Progenitor cell of endocrine pancreas (in vitro differentiated cells): ENCODE data around the gene OR6Y1. TPM values are rescaled to one million over a fixed set of nuclear protein-coding genes. Genes with fewer than 3 reads are reported as not detected.

Experiments used
- DNase-seq: peaks from one replicate; pipeline ENCODE4 v3.0.0; 2021; ENCODE audit warnings: low spot score; ENCODE audit not compliant: unreplicated experiment
- H3K27ac Mint-ChIP-seq: 2 replicates; pipeline ENCODE4 v1.8.0; 2021; ENCODE audit warnings: mild to moderate bottlenecking, moderate library complexity, mixed read lengths
- H3K27me3 Mint-ChIP-seq: 2 replicates; pipeline ENCODE4 v1.8.0; 2021; ENCODE audit warnings: mixed read lengths
- H3K36me3 Mint-ChIP-seq: 2 replicates; pipeline ENCODE4 v1.8.0; 2022; ENCODE audit warnings: mixed read lengths; ENCODE audit not compliant: insufficient read depth
- H3K4me1 Mint-ChIP-seq: 2 replicates; pipeline ENCODE4 v1.8.0; 2021; ENCODE audit warnings: low read depth, mixed read lengths
- H3K4me3 Mint-ChIP-seq: 2 replicates; pipeline ENCODE4 v1.8.0; 2021; ENCODE audit warnings: low read depth, mild to moderate bottlenecking, moderate library complexity, mixed read lengths
- H3K9me3 Mint-ChIP-seq: 2 replicates; pipeline ENCODE4 v1.8.0; 2021; ENCODE audit warnings: low read depth, mixed read lengths
- total RNA-seq: library from RNA; stranded (reverse); gene quantifications from 2 replicates; pipeline ENCODE4 v1.2.1, GENCODE V29; 2021
- TF ChIP-seq, protein P1 (sequence below): fragments of 200-600 bp; sonication (generic); IDR thresholded peaks from one replicate; pipeline ENCODE4 v1.5.0; 2021; ENCODE audit warnings: antibody characterized with exemption, mild to moderate bottlenecking; ENCODE audit not compliant: unreplicated experiment

The OR6Y1 gene
- total RNA-seq, 1 donor from 2014 or later: not detected

DNA sequence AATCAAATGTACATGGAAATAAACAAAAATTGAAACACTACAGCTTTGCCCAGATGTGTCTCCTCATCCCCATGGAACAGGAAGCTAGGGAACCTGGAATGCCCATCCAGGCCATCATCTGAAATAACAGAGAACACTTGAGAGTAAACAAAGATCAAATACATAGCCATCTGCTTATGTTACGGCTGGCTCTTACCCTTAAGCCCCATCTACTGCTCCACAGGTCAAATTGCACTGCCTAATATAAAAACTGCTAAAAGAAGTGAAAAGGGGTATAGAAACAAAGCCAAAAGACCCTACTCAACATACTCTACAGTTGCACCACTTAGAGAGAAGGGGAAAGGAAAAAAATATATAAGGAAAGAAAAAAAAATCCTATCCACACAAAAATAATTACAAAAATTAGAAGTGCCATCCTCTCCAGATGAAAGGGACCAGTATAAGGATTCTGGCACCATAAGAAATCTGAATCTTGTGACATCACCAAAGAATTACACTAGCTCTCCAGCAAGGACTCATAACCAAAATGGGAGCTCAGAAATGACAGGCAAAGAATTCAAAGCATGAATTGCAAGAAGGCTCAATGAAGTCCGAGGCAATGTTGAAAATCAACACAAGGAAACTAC, 26.9 kb downstream of the OR6Y1 start:
- Mint-ChIP-seq H3K9me3 (peaks cover 17% of the 10 kb centered on the region), H3K27ac (no peak overlapping the region), H3K4me1 (no peaks in the 10 kb centered on the region), H3K36me3 (no peaks in the 10 kb centered on the region), H3K4me3 (no peak overlapping the region), H3K27me3 (no peaks in the 10 kb centered on the region)
- TF ChIP-seq, protein P1, sequence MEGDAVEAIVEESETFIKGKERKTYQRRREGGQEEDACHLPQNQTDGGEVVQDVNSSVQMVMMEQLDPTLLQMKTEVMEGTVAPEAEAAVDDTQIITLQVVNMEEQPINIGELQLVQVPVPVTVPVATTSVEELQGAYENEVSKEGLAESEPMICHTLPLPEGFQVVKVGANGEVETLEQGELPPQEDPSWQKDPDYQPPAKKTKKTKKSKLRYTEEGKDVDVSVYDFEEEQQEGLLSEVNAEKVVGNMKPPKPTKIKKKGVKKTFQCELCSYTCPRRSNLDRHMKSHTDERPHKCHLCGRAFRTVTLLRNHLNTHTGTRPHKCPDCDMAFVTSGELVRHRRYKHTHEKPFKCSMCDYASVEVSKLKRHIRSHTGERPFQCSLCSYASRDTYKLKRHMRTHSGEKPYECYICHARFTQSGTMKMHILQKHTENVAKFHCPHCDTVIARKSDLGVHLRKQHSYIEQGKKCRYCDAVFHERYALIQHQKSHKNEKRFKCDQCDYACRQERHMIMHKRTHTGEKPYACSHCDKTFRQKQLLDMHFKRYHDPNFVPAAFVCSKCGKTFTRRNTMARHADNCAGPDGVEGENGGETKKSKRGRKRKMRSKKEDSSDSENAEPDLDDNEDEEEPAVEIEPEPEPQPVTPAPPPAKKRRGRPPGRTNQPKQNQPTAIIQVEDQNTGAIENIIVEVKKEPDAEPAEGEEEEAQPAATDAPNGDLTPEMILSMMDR: no peak
- no peak for DNase-seq

- H3K4me3 Mint-ChIP-seq: no peak overlapping the region
- no peaks in the 10 kb centered on the region for H3K36me3 Mint-ChIP-seq
- H3K9me3 Mint-ChIP-seq: peaks cover 3% of the 10 kb centered on the region
- no peak overlapping the region for H3K27ac Mint-ChIP-seq
- no peak for DNase-seq
- TF ChIP-seq, protein P1: no peak
- no peaks in the 10 kb centered on the region for H3K4me1 Mint-ChIP-seq
- no peaks in the 10 kb centered on the region for H3K27me3 Mint-ChIP-seq
Observed at GRCh38 chr1:158521666-158522058, 32.5 kb downstream of the OR6Y1 start.

- H3K27ac Mint-ChIP-seq: no peak overlapping the region
- H3K36me3 Mint-ChIP-seq: no peaks in the 10 kb centered on the region
- H3K4me3 Mint-ChIP-seq: no peak overlapping the region
- TF ChIP-seq, protein P1: no peak
- no peaks in the 10 kb centered on the region for H3K27me3 Mint-ChIP-seq
- no peaks in the 10 kb centered on the region for H3K4me1 Mint-ChIP-seq
- peaks cover 3% of the 10 kb centered on the region for H3K9me3 Mint-ChIP-seq
- no peak for DNase-seq
Observed at GRCh38 chr1:158520955-158521665, 33.1 kb downstream of the OR6Y1 start.

GRCh38 chr1:158520021-158520420, 34.2 kb downstream of the OR6Y1 start:
- no peaks in the 10 kb centered on the region for H3K4me1 Mint-ChIP-seq
- H3K36me3 Mint-ChIP-seq: no peaks in the 10 kb centered on the region
- peaks cover 3% of the 10 kb centered on the region for H3K9me3 Mint-ChIP-seq
- no peak overlapping the region for H3K4me3 Mint-ChIP-seq
- no peaks in the 10 kb centered on the region for H3K27me3 Mint-ChIP-seq
- DNase-seq: no peak
- H3K27ac Mint-ChIP-seq: no peak overlapping the region
- TF ChIP-seq, protein P1: no peak

- TF ChIP-seq, protein P1: no peak
- no peak for DNase-seq
- Mint-ChIP-seq H3K36me3 (no peaks in the 10 kb centered on the region), H3K9me3 (no peaks in the 10 kb centered on the region), H3K4me1 (no peaks in the 10 kb centered on the region), H3K27ac (no peak overlapping the region), H3K27me3 (no peaks in the 10 kb centered on the region), H3K4me3 (no peak overlapping the region)
Observed at GRCh38 chr1:158516966-158517365, 37.2 kb downstream of the OR6Y1 start.
